NK-92 treated with Interleukin-12 subunit alpha and Interleukin-12 subunit beta, amount 100 ng/mL, for 24 hours (cell line): ENCODE results near the gene DIPK1C.
"Not testable (repeated sequence)": the region's sequence is repeated elsewhere in the genome, so short reads cannot be mapped to it uniquely, and the experiment has no call there.

Experiments
- DNase-seq: peaks from one replicate; lab custom pipeline; 2025; lab: John Stamatoyannopoulos, UW

DIPK1C gene

DNA sequence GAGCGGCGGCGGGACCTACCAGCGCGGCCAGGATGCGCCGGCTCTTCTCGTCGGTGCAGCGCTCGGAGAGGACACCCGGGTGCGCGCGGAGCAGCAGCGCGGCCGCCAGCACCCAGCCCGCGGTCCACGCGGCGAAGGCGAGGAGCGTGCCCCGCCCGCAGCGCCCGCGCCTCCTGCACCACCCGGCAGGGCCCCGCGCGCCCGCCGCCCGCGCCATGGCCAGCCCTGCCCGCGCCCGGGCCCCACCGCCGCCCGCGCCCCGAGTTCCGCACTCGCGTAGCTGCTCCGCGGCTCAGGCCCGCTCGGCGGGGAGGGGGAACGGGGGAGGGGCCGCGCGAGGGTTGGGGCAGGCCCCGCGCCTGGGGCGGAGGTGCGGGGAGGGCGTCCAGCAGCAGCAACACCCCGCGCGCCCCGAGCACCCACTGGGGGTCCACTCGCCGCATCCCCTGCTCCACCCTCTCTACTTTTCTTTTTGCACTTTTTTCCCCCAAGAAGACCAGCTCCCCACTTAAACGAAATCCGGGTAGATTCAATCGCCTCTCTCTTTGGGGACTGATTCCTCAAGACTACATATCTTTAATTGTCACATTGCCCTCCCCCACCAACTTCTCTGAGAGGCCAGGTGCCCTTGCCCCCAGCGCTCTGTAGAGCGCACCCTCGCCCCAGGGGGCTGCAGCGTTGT is at the start of gene DIPK1C:
DIPK1C (minus strand) TSS at position 266 of the 682 bp plus-strand sequence; CDS start at position 217, 49 bp downstream.
- no peak for DNase-seq

DNA sequence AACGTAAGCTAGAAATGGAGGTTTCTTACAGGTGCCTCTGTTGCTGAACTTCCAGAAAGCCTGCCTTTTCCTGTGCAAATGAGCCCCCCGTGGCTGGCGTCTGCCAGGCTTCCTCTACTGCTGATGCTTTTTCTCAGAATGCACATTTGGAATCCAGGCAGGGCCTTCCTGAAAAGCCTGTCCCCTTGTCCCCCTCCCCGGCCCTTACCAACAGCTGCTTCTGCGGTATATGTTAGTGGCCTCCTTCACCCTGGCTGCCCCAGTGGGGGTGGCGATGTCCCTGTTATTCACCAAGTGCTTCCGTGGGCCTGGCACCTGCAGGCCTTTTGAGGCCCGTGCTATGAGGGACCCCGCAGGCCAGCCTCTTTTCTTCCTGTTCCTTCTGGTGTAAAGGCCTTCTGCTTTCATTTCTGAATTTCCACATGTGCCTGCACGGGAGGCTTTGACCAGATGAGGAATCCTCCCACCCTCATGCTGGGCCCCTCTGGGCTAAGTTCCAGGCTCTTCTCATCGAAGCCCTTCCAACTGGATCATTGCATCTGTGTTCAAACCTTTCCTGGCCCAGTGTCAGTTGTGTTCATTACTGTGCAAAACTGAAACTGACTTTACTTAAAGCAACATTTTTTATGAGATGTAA is 49.5 kb upstream of the DIPK1C start:
- no peak for DNase-seq

DNA sequence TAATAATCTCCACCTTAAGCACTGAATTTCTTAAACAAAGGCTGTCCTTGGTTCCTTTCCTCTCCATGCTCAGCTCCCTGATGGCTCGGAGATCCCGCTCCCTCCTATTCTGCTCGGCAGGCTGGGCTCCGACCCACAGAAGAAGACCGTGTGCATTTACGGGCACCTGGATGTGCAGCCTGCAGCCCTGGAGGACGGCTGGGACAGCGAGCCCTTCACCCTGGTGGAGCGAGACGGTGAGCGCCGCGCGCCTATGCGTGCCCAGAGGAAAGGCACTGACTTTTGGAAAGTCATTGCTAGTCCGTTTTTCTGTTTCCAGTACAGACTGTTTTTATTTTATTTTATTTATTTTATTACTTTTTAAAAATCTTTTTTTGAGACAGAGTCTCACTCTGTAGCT is 48.7 kb upstream of the DIPK1C start:
- no peak for DNase-seq

DNA sequence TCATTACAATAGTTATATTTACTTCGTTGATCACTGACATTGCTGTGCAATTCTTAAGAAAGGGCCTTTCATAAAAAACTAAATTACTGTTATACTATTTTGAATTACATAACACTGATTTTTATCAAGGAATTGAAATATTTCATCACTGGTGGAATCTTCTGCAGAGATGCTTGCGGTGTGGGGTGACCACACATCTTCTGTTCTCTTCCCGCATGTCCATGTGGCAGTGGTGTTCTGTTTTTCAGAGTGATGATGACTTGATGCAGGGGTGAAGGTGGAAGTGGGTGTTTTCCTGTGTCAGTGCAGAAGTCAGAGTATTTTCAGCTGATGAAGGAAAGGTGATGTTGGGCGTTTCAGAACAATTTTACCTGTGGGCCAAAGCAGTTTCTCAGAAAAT is 46.0 kb upstream of the DIPK1C start:
- DNase-seq = no peak

DNA sequence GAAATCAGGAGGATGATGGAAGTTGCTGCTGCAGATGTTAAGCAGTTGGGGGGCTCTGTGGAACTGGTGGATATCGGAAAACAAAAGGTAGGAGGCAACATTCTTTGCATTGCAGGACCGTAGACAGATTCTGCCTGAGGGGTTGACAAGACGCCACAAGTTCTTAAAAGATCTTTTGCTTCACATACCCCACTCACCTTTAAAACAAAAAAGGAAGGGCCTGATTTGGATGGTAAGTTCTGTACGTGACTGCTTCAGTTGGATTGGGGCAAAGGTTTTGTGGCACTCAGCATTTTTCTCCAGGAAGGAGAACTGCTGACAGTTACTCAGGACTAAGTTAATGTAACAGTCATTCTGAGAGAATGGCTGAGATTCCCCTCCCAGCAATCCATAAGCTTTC is 44.3 kb upstream of the DIPK1C start:
- DNase-seq = no peak

DNA sequence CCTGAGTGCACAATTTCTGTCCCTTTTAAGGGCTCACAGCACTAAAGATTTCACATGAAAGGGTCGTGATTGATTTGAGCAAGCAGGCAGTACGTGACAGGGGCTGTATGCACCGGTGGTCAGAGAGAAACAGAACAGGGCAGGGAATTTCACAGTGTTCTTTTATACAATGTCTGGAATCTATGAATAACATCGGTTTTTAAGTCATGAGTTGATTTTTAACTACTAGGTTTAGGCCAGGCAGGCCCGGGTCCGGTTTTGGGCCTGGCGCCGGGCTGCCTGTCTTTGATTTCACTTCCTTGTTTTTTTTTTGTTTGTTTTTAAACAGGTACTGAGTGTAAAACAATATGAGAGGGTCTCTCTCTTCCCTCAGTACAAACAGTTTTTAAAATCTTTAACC is 43.7 kb upstream of the DIPK1C start:
- not testable (repeated sequence) for DNase-seq

DNA sequence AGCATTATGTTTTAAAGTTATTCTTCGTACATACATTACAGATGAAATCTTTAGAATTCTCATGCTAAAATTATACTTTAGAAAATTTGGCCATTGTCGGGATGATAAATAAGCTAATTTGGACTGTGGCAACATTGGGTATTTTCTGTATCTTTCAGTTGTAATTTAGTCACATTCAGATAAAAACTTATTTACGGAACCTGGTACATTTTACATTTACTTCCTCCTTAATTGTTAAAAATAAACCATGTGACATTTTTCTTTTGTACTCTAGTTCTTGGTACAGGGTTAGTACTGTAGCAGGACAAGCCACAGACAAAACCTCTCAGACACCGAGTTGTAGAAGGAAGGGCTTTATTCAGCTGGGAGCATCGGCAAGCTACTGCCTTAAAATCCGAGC is 43.3 kb upstream of the DIPK1C start:
- DNase-seq = no peak

DNA sequence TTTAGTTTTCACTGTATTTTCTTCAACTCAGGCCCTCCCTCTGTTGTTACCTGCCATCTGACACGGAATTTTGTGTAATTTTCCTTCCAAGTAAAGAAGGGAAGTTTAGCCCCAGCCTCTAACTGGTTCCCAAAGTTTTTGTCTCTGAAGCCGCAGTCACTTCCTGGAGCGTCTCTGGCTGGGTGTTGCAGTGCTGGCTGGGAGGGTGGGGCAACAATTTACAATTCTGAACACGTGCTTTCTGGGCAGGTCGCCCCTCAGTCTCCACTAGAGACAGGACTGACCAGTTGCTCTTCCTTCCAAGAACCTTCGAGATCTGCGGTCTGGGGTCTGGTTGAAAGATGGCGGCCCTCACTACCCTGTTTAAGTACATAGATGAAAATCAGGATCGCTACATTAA is 42.5 kb upstream of the DIPK1C start:
- peak; percentile 62 for DNase-seq

DNA sequence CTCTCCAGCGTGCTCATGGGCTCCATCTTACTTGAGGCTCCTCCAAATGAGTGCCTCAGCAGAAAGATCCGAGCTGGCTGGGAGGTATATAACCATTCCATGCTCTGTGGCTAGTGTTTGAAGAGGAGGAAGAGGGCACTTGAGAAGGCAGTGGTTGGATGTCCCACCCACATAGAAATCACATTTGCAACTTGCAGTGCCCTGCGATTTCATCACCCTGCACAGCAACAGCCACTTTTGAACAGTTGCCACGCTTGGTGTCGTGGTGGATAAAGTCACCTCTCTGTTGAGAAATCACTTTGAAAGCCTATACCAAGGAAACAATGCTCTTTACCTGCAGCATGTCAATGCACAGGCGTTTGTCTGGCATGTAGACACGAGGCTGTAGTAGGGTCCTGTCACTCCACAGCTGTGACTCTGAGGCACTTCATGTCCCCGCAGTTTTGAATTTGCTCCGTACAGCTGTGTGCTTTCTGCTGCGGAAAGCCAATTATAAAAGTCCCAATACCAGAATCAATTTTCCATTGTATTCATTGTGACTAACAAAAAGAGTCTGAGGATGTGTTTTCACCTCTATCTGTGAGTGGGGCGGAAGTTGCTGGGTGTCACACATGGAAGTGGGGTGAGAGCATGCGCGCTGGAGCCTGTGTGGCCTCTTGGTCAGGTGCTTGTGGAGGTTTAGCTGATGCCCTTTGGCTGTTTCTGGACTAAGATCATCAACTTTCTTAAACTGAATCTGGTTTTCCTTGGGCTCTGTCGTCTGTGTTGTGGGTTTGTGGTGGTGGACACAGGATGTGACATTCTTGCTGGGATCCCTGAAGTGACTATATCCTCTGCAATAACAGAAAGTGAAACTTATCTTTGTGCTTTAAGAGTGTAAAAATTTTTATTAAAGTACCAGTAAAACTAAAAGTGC is 41.9 kb upstream of the DIPK1C start:
- peak; percentile 71 for DNase-seq

DNA sequence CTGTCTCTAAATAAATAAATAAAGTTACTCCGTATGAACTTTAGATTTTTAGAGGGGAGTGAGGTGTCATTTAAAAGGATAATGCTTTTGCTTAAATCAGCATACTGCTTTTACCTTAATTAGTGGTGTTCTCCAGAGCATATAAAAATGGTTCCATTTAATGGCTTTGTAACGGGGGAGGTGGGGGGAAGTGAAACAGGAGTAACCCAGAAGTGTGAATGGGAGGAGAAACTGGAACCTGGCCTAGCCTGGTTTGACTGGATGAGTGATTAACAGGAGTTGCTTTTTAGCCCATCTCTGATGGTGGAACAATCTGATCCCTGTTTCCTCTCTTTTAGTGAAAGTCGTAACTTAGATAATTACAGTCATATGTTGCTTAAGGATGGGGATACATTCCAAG is 40.7 kb upstream of the DIPK1C start:
- DNase-seq = no peak

DNA sequence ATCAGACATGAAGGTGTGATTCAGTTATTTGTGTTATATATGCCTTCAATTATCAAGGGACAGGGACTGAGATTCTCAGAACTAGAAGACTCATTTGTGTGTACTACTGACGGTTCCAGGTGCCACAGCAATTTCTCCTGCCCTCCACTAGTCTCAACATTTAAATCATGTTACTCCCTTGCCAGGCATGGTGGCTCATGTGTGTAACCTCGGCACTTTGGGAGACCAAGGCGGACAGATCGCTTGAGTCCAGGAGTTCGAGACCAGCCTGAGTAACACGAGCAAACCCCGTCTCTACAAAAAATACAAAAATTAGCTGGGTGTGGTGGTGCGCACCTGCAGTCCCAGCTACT is 40.2 kb upstream of the DIPK1C start:
- no peak for DNase-seq

DNA sequence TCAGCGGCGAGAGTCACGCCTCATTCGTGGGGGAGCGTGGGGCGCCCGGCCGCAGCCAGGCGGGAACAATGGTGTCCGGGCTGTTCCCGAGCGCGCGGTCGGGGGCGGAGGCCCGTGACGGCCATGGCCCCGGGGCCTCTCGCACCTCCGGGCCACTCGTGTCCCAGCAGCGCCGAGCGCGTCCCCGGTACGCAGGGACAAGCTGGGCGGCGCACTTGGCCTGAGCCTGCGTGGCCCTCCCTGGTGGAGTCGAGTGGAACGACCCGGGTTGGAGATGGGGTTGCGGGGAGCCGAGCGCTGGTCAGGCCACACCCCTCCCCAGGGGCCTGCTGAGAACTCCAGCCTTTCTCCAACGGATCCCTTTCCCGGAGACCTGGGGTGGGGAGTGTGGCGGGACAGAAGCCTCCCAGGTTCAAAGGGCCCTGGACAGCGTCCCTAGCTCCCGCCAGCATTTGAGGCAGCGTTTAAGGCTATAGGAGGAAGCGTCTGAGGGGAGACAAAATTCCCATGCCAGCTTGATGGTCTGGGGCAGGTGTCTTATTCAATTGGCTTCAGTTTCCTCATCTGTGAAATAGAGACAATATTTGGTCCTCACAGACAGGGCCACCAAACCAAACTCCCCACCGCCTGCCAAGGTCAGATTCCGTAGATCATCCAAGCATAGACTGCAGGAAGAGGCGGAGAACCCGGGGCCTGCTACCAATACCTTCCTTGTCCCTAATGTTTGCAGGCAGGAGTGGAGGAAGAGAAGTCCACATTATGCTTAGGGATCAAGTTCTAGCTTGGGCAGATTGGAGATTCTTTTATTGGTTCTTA is 39.6 kb upstream of the DIPK1C start:
- DNase-seq = peak; percentile 40

DNA sequence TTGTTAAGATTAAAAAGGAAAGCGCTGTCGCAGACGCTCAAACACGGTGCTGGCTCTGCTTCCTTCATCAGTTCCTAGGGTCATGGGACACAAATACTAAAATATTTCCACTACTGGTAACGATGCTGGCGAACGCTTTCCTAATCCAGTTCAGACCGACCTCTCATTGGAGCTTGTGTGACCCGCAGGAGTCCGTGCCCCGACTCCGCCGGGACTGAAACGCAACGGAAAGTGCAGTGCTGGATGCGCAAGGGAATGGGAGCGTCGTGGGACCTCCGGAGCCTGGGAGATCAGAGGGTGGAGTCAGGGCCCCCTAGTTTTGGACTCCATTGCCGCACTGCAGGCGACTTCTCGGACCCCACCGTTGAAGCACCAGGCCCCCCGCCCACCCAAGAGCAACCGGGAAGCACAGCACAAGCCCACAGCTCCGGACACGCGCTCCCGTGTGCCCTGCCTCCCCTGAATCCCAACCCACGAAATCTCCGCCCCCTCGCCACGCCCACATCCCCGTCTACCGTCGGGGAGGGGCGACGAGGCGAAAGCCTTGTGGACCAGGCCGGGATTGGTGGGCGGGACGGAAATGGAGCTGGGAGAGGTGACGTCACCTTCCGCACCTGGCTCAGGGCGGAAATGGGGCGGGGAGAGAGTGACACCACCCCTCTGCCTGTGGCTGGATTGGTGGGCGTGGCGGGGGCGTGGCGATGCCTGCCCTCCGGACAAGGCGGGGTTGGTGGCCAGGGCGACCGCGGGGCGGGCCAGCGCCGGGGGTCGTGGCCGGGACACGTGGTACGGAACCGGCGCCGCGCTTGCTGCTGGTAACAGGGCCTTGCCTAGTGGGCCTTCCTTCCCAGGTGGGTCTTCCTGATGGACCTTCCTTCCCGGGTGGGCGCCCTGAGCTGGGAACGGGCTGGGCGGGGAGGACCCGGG is 38.7 kb upstream of the DIPK1C start, which contains the start of gene CNDP2:
CNDP2 (plus strand) TSS at position 783 of the 927 bp plus-strand sequence. CDS start 3,611 bp downstream, outside the sequence.
- DNase-seq = peak; percentile 98

DNA sequence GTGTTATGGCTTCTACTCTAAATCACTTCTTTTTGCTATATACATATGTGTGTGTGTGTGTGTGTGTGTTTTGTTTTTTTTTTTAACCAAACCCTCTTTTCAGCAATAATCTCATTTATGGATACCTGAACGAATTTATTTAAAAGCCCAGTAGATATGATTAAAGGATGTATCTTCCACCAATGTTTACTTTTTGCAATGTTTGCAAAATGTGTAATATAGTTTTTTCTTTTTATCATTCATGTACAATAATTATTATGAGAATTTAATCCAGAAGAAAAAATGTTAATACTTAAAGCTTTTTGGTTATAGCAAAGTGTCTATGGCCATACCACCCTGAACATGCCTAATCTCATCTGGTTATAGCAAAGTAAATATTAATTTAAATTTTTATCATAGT is 37.4 kb upstream of the DIPK1C start:
- no peak for DNase-seq

DNA sequence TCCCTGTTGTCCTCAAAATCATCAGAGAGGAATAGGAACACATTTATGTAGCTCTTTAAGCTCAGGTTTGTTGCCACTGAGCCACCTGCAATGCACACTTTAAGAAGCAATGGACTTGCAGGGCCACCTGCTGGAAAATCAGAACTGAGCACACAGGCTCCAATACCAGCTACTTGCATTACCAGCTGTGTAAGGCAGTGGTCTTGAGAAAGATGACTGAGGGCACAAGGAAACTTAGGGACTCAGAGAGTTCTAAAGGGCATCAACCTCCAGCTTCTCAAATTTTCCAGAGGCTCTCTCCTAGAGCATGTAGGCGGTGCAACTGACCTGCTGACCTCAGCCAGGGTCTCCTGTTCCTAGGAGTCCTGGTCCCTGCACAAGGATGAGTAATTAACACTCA is 36.6 kb upstream of the DIPK1C start:
- DNase-seq = no peak

DNA sequence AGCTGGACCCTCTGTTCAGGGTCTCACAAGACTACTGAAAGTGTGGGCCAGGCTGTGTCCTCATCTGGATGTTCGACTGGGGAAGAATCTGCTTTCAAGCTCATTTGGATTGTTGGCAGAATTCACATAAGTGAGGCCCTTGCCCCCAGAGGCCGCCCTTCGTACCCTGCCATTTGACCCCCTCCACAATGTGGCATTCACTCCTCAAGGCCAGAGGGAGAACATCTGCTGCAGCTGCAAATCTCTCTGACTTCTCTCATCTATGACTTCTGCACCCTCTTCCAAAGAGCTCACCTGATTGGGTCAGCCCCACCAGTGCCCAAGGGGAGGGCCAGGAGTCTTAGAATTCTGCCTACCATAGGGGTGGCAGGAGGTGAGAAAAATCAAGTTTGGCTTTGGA is 35.2 kb upstream of the DIPK1C start:
- DNase-seq = no peak

DNA sequence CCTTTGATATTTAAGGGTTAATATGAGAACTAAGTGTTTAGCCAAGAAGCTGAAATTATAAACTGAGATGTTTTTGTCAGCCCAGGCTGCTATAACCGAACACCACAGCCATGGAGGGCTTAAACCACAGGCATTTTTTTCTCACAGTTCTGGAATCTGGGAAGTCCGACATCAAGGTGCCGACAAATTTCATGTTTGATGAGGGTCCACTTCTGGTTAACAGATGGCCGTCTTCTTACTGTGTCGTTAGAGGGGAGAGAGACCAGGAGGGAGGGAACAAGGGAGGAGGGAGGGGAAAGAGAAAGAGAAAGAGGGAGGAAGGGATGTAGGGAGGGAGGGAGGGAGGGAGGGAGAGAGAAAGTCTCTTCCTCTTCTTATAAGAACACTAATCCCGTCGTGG is 32.6 kb upstream of the DIPK1C start:
- no peak for DNase-seq

DNA sequence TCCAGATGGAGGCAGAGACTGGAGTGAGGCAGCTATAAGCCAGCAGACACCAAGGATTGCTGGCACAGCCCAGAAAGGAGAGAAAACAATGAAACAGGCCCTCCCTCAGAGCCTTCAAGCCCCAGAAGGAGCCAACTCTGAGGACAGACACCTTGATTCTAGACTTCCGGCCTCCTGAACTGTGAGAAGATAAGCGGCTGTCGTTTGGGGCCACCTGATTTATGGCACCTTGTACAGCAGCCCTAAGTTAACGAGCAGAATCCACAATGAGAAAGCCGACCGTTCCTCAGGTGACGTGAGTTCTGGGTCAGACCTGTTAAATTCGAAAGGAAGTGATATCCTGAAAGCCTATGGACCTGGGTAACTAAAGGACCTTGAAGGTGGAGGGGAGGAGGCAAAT is 31.8 kb upstream of the DIPK1C start:
- DNase-seq = no peak

DNA sequence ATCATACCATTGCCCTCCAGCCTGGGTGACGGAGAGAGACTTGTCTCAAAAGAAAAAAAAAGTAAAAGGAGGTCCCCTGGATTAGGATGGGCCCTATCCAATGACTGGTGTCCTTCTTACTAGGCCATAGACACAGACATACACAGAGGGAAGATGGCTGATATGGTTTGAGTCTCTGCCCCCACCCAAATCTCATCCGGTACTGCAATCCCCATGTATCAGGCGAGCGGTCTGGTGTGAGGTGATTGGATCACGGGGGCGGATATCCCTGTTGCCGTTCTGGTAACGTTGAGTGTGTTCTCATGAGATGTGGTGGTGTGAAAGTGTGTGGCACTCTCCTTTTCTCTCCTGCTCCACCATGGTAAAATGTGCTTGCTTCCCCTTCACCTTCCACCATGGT is 31.2 kb upstream of the DIPK1C start:
- no peak for DNase-seq

DNA sequence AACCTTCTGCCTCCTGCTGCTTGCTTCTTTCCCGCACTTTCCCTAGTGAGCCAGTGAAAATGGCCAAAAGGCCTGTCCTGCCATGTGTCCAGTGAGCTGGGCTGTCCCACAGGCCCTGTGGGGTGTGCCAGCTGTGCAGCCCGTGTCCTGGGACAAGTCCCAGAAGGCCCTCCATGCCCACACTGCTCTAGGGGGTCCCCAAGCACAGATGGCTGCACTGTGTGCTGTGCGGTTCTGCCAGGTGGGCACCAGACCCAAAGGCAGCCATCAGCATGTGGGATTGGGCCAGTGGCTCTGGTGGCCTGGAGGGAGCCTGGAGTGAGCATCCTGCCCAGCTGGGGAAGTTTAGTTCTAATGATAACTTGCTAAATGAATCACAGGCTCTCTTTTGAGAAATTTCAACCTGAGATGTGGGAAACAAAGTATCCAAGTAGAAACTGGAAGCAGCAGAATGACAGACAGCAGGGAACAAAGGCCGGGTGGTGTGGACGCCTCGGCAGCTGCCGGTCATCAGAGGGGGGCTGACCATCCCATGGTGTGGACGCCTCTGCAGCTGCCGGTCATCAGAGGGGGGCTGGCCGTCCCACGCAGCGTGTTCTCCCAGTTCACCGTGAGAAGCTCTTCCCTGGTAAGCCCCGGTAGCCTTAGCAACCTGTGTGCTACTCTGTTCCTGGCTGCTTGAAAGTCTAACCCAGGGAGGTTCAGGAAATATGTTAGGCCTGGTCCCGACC is 29.2 kb upstream of the DIPK1C start:
- no peak for DNase-seq
